ENCODE data around the gene FFAR1.

GRCh38 chr19:35369522-35369921, 21.8 kb downstream of the FFAR1 start:
- TF ChIP-seq CTCF (IDR thresholded peaks at IDR 0.05) (no peak), POLR2A (IDR thresholded peaks at IDR 0.05) (no peak)
